GM18502 (cell line): Measurements from ENCODE around the gene LEFTY1.
"Not testable (repeated sequence)": the region's sequence is repeated elsewhere in the genome, so short reads cannot be mapped to it uniquely, and the experiment has no call there.

ENCODE experiments used
- ATAC-seq: cut with Tn5 transposase; IDR thresholded peaks from one replicate; pipeline ENCODE4 v1.9.1; 2021; ENCODE audit warnings: mild to moderate bottlenecking; ENCODE audit not compliant: unreplicated experiment, poor library complexity

Gene LEFTY1

GRCh38 chr1:225889743-225890142 is 797 bp upstream of the LEFTY1 start:
- ATAC-seq = no peak

GRCh38 chr1:225888289-225888897 is 553 bp downstream of the LEFTY1 start:
- no peak for ATAC-seq

GRCh38 chr1:225887554-225888288 is 1.2 kb downstream of the LEFTY1 start:
- ATAC-seq = not testable (repeated sequence)

- ATAC-seq = no peak
Measured at GRCh38 chr1:225887030-225887314, 2.0 kb downstream of the LEFTY1 start.

- ATAC-seq = no peak
Measured at GRCh38 chr1:225886159-225887029, 2.6 kb downstream of the LEFTY1 start.

GRCh38 chr1:225885336-225885735 is 3.6 kb downstream of the LEFTY1 start:
- ATAC-seq = no peak

GRCh38 chr1:225883616-225884265 is 5.2 kb downstream of the LEFTY1 start:
- no peak for ATAC-seq

GRCh38 chr1:225882694-225883615 is 6.0 kb downstream of the LEFTY1 start:
- ATAC-seq = peak; percentile 38

- ATAC-seq = peak; percentile 70
Measured at GRCh38 chr1:225881959-225882693, 6.8 kb downstream of the LEFTY1 start, which contains the start of gene TMEM63A. TSS of gene TMEM63A (minus strand) at chr1:225882380. CDS start at chr1:225877580, 4,800 bp downstream.

- ATAC-seq = peak; percentile 13
Measured at GRCh38 chr1:225881081-225881958, 7.6 kb downstream of the LEFTY1 start.

GRCh38 chr1:225880636-225881035 is 8.3 kb downstream of the LEFTY1 start:
- ATAC-seq = no peak

- no peak for ATAC-seq
Measured at GRCh38 chr1:225880222-225880588, 8.7 kb downstream of the LEFTY1 start.

- no peak for ATAC-seq
Measured at GRCh38 chr1:225879521-225880221, 9.3 kb downstream of the LEFTY1 start.

- ATAC-seq = no peak
Measured at GRCh38 chr1:225878282-225878681, 10.7 kb downstream of the LEFTY1 start.

- no peak for ATAC-seq
Measured at GRCh38 chr1:225877580-225877979, 11.4 kb downstream of the LEFTY1 start.

GRCh38 chr1:225876900-225877510 is 11.9 kb downstream of the LEFTY1 start:
- ATAC-seq = no peak
